ENCODE data around the gene SUPT6H. TPM values are rescaled to one million over a fixed set of nuclear protein-coding genes. Genes with fewer than 3 reads are reported as not detected.

SUPT6H gene
- total and polyA plus RNA-seq, 9 of the 15 experiments (the other 6 are each of a cell fraction or from before 2014, with no cell fraction given): 1.7 to 77.7 (median 49.2) TPM

DNA sequence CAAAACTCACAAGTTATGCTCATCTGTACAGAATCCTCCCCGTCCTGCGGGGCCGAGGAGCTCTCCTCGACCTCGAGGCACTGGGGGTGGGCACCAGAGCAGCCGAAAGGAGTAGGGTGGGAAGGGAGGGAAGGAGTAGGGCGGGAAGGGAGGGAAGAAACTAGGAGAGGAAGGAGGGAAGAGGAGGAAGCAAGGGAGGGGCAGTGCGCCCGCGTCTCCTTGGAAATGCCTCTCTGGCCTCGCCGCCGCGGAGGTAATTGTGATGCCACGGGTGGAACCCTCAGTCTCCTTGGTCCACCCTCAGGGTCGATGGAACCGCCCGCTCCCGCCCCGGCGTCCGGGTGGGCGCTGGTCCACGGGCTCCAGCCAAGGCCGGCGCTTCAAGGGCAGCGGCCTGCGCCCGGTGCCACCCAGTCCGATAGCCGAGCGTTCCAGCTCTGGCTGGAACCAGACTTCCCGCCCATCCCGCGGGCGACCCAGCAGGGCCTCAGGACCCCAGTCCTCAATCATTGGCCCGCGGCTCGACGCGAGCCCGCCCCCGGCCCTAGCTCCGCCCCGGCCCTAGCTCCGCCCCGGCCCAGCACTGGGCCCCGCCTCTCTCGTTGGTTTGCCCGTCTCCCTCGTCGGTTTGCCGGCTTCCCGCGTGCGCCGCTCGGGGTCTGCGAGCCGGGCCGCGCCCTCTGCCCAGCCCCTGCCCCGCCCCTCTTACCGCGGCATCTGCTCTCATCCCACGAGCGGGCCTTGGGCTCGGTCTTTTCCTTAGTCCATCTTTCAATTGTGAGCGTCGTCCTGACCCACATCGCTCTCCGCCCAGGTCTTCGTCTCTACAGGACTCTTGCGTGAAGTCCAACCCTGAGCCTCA lies 49.1 kb downstream of the SUPT6H start (continued):
- TF ChIP-seq FOXM1 (IDR thresholded peaks at IDR 0.05; ENCODE audit: low read depth) (no peak), FOXM1 (CRISPR knock-in tag; IDR thresholded peaks at IDR 0.05; ENCODE audit: low read depth) (0 out of 2 replicates have a peak, but pooled peaks have one; percentile 52), ZNF3 (CRISPR knock-in tag; IDR thresholded peaks at IDR 0.05) (no peak), GABPB1 (CRISPR knock-in tag; IDR thresholded peaks at IDR 0.05) (no peak; the same call in 1 of the 2 replicates), MCM5 (IDR thresholded peaks at IDR 0.05; ENCODE audit: low read depth) (no peak), CBFB (CRISPR knock-in tag; IDR thresholded peaks at IDR 0.05) (peak; percentile 80; the same call in 1 of the 2 replicates), ZNF224 (CRISPR knock-in tag; IDR thresholded peaks at IDR 0.05) (no peak), ESRRA (IDR thresholded peaks at IDR 0.05; ENCODE audit: borderline replicate concordance, low read depth) (0 out of 2 replicates have a peak, but pooled peaks have one; percentile 36), SMAD1 (IDR thresholded peaks at IDR 0.05; ENCODE audit: low read depth, low read length, partially characterized antibody) (no peak), TAF9B (IDR thresholded peaks at IDR 0.05; ENCODE audit: partially characterized antibody) (no peak), NFIX (CRISPR knock-in tag; IDR thresholded peaks at IDR 0.05; ENCODE audit: low read depth) (no peak), DIDO1 (tag; IDR thresholded peaks at IDR 0.05; ENCODE audit: low read depth) (no peak), ZFP30 (CRISPR knock-in tag; IDR thresholded peaks at IDR 0.05; ENCODE audit: borderline replicate concordance) (no peak), ILK (tag; IDR thresholded peaks at IDR 0.05; ENCODE audit: borderline replicate concordance, low read depth) (no peak), SUPT5H (IDR thresholded peaks at IDR 0.05) (peak; percentile 91), SMAD4 (CRISPR knock-in tag; conservative IDR thresholded peaks at IDR 0.05) (peak; percentile 81), NFRKB (IDR thresholded peaks at IDR 0.05; ENCODE audit: low read depth) (peak; percentile 17; the same call in 1 of the 2 replicates), ZNF408 (CRISPR knock-in tag; IDR thresholded peaks at IDR 0.05; ENCODE audit: low read depth) (no peak), MYC (IDR thresholded peaks at IDR 0.05; ENCODE audit: low read depth, low read length) (peak; percentile 88; the same call in 1 of the 2 replicates), MYC (CRISPR knock-in tag; IDR thresholded peaks at IDR 0.05; ENCODE audit: borderline replicate concordance, low read depth) (no peak), ZBTB17 (CRISPR knock-in tag; IDR thresholded peaks at IDR 0.05) (peak; percentile 58), SLC30A9 (CRISPR knock-in tag; IDR thresholded peaks at IDR 0.05) (no peak), ILF3 (IDR thresholded peaks at IDR 0.05; ENCODE audit: borderline replicate concordance) (no peak)
- TF ChIP-seq, protein P1, sequence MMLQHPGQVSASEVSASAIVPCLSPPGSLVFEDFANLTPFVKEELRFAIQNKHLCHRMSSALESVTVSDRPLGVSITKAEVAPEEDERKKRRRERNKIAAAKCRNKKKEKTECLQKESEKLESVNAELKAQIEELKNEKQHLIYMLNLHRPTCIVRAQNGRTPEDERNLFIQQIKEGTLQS (IDR thresholded peaks at IDR 0.05): no peak
- TF ChIP-seq, protein P1 (CRISPR knock-in tag; conservative IDR thresholded peaks at IDR 0.05): peak; percentile 54; the same call in 1 of the 2 replicates
- TF ChIP-seq, protein P2, sequence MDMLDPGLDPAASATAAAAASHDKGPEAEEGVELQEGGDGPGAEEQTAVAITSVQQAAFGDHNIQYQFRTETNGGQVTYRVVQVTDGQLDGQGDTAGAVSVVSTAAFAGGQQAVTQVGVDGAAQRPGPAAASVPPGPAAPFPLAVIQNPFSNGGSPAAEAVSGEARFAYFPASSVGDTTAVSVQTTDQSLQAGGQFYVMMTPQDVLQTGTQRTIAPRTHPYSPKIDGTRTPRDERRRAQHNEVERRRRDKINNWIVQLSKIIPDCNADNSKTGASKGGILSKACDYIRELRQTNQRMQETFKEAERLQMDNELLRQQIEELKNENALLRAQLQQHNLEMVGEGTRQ (CRISPR knock-in tag; IDR thresholded peaks at IDR 0.05): no peak; the same call in 1 of the 2 replicates
- TF ChIP-seq, protein P3, sequence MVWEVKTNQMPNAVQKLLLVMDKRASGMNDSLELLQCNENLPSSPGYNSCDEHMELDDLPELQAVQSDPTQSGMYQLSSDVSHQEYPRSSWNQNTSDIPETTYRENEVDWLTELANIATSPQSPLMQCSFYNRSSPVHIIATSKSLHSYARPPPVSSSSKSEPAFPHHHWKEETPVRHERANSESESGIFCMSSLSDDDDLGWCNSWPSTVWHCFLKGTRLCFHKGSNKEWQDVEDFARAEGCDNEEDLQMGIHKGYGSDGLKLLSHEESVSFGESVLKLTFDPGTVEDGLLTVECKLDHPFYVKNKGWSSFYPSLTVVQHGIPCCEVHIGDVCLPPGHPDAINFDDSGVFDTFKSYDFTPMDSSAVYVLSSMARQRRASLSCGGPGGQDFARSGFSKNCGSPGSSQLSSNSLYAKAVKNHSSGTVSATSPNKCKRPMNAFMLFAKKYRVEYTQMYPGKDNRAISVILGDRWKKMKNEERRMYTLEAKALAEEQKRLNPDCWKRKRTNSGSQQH (CRISPR knock-in tag; IDR thresholded peaks at IDR 0.05): peak; percentile 62; the same call in 1 of the 2 replicates

All from K562 (cell line).